HG03196 (cell line): ENCODE results near the gene BCCIP.

ENCODE experiments used
- ATAC-seq: cut with Tn5 transposase; IDR thresholded peaks from one replicate; pipeline ENCODE4 v1.9.1; 2021; ENCODE audit not compliant: unreplicated experiment

Gene BCCIP

DNA sequence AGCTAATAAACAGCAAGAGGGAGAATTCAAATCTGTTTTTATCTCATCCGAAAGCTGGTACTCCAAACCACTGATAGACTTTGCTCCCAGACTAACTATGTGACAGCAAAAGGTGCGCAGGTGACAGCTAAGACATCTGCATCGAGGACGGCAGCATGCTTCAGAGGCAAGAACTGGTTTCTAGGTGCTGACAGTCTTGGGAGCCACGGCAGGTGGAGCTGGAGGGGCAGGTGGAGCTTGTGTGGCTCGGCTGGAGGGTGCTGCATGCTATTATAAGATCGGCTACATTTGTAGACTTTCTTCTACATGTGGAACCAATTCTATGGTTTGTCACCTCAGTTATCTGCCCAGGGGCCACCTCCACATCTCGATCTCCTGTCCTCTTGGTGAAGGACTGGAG, 25.9 kb upstream of the BCCIP start:
- ATAC-seq = no peak

DNA sequence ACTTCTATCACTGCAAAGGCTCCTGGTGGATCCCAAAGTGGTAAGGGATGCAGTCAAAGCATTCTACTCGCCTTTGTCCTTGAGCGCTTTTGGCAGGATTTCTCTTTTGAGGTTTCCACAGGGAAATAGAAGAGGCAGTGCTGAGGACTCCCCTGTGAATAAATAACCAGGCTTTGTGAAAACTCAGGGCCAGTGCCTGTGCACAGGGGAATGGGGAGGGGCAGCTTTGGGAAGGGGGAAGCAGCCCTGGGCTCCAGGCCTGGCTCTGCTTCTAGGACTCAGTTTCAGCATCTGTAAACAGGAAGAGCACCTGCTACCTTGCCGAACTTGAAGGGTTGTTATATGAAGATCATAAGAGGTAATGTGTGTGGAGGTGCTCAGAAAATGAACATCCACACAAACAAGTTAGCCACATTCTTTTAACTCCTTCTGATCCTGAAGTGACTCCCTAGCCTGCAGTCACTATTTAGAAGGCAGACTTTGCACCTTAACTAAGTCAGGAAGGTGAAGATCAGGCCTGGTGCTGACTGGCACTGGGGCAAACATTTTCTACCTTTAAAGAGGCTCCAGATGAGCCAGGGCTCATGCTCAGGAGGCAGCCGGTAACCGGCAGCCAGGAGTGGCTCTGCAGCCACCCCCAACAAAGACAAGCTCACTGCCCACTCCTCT, 25.2 kb upstream of the BCCIP start:
- ATAC-seq = no peak

DNA sequence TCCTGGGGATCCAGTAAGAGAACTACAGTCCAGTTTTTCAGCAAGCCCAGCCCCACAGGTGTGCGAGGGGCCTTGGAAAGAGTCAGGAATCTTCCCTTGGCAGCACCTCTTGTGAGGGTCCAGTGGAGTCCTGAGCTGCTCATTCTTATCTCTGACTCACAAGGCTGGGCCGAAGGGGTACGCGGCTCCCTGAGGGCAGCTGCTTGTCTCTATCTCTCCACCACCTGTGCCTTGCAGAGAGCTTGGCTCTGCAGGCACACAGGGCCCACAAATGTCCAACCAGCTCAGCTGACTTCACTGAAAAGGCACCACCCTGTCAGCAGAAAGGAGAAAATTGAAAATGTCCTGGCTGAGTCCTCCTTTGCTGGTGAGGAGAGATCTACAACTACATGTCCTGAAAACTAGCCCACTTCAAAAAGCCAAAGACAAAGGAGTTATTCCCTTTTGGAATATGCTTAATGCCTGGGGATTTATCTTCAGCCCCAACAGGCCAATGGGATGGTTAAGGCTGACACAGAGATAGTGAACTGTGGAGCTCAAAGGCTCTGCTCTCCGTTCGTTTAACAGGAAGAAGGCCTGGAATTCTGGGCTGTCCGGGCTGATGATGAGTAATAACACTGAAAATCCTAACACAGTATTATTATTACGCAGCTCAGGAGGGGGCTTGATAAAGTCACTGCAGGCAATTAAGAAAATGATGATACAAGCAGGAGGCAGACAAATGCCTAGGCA, 23.7 kb upstream of the BCCIP start:
- ATAC-seq = no peak

DNA sequence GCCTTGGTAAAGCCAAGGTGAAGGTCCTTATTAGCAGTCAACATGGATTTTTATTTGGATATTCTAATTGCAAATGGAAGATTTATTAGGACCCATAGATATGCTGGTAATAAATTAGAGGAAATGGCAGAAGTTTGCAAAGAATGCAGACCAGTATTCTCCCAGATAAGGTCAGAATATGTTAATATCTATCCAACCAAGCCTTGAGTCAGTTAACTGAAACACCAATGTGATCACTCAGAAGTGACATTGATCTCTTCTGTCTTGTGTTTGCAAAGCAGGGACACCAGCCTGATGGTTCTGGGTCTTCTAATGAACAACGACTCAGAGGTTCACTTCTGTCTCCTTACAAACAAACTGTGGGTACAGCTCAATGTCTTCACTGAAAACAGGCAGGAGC, 21.8 kb upstream of the BCCIP start:
- no peak for ATAC-seq

DNA sequence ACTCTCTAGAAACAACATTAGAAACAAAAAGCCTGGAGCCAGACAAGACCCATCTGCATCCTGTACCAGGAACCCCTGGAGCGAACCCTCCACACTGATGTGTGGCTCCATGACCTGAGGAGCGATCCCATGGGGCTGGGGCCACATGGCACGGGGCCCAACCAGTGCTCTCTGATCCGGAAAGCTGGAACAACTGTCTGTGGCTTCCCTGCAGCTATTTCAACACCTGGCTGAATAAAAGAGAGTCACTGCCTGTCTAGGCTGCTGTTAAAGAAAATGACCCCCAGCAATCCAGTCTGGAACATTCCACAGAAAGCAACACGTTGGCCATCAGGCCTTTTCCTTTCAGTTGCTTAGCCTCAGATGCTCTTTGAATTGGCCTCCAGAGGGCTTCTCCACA, 21.2 kb upstream of the BCCIP start:
- no peak for ATAC-seq

DNA sequence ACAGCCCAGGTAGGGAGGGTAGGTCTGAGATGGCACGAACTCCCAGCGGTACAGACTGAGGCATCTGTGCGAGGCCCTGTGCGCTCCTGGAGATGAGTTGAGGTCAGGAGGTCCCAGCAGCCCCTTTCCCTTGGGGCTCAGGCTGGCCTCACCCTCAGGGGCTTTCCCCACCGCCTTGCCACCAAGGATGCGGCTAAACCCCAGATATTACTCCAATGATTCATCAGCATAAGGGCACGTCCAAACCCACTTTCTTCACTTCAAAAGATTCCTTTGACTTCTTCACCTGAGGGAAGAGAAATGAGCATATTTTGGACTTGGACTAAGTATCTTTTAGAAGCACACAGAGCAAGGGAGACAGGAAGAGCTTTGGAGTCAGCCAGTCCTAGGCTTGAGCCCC, 20.6 kb upstream of the BCCIP start:
- ATAC-seq = no peak

DNA sequence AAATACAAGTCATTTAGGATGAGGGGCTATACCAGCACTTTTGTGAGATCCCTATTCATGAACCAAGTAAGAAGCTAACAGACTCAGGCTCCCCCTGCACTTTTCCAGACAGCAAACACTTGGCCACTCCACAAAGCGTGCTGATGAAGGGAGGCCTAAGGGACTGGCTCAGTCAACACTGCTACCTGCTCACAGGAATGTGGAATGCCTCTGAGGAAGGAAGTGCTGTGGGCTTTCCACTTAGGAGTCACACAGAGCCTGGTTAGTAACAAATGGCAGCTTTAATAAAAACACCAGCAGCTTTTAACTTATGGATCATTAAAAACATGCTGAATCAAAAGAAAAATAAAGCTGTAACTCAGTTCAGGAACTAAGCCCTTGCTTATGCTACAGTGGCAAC, 15.3 kb upstream of the BCCIP start:
- ATAC-seq = no peak

DNA sequence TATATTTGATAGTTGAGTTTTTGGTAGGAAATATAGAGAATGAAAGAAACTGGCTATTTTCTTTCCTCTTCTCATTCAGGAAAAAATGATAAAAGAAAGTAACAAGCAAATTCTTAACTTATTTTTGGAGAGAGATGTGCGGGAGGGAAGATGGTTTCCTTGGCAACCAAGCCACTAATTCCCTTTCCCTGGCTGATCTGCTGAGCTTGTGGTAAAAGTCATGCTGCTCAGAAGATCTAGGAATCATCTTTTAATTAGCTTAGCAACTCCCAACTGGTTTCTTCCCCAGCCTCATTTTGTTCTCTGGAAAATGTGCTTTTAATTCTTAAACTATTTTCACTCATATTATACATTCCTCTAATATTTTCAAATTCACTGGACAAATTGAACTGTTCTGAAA, 12.1 kb upstream of the BCCIP start:
- no peak for ATAC-seq

DNA sequence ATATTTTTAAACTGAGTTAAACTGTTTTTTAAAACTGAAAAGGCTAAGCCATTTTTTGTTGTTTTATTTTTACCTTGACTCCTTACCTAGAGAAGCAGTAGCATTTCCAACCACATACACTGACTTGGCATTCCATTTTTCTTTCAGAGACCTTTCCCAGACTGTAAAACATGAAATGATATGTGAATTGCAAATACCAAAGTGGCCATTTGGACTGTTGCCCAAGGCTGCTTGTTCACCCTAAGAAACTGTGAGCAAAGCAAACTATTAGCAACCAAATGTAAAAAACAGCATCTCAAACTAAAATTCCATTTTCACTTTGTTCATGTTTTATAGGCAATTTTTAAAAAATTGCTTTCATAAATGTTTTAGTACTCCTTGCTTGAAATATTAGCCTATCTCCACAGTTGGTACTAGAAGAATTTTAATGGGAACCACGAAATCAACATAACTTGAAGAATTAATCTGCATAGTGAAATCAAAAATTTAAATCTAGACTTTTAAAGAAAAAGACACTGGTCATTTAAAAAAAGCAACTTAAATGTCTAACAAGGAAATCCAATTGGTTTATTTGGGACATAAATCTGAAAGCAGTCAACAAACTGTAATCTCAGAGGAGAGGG, 11.1 kb upstream of the BCCIP start:
- no peak for ATAC-seq

DNA sequence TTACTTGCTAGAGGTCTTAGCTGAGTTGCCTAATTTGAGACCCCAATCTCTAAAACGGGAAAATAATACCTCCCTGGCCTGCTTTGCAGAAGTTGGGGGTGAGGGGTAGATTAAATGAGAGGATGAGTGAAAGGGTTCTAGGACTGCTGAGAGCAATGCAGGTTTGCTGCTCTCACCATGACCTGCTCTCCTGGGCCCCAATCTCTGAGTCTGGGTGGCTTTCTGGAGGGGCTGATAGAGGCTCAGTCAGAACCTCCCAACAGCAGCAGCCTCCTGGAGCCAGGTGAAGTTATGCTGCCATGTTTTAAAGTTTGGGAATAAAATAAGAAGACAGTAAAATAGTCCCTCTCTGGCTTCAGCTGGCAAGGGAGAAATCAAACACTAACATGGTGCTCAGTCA, 7.6 kb upstream of the BCCIP start:
- ATAC-seq = no peak

DNA sequence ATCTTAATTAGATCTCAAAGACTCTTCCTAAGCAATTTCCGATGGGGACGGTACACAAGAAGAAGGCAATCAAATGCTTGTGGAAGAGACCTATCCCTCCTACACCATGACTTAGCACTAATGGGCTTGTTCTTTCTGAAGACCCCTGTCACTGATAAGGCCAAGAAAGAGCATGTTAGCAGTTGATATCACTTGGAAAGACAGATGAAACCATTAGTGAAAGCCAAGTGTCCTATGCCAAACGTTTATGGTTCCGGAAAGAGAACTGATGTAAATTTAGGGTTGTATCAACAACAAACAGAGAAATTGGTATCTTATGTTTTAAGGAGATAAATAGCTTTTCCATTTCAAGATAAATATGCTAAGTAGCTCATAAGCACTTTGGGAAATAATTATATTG, 6.8 kb upstream of the BCCIP start:
- no peak for ATAC-seq

DNA sequence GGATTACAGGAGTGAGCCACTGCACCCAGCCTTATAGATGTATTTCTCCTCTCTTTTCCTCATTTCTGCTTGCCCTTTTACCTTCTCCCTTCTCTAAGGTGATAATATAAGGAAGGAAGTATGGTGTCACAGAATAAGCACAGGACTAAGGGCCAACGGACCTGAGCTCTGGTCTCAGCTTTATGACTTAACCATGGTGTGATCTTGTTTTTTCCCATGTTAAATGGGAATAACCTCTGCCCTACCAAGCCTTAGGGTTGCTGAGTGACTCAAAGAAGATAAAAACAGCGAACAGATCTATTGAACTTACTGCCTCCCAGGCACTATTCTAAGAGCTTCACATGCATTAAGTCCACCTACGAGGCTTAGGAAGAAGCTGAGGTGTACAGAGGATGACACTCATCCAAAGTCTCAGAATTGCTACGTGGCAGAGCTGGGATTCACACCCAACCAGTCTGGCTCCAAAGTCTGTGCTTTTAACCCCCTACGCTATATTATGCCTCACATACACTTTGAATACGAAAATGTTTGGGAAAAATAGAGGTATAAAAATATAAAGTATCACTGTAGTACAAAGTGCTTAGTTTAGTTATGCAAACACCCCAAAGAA, 5.9 kb upstream of the BCCIP start:
- no peak for ATAC-seq

DNA sequence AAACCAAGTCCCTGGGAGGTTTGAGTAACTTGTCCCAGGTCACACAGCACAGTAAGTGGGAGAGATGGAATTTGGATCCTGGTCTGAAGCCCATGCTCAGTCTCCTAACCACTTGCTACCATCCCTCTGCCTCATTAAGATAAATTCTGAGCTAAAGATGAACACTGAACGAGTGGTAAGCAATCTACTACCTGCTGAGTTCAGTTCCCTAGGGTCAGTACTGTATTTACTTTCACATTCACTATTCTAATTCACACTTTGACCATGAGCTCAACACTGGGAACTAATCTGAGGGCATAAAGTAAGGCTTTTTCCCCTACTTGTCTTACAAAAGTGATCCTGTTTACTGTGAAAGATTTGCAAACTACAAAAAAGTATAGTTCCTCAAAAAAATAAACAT, 2.6 kb upstream of the BCCIP start:
- peak; percentile 59 for ATAC-seq

DNA sequence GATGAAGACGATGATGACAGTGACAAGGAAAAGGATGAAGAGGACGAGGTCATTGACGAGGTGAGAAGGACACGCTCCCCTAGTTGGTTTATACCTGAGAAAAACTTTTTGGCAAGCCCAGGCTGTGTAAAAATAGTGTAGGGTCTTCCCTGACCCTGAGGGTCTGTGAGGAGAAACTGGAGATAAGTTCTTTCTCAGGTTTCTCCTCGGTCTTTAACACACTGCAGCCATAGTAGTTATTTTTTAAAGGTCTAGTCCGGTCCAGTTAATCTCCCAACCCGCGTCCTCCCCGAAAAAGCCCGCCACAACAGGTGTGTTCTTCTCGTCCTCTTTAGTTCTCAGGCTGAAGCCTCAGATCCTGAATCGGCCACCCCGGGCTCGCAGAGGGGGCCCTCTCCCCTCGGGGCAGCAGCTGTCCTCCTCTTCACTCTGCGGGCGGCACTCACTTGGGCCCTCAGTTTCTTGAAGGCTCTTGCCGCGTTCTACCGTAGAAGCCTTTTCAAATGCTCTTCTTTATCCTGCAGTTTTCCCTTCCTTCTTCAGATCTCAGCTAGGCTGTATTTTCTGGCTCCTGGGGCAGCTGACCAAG, 411 bp downstream of the BCCIP start:
- no peak for ATAC-seq

DNA sequence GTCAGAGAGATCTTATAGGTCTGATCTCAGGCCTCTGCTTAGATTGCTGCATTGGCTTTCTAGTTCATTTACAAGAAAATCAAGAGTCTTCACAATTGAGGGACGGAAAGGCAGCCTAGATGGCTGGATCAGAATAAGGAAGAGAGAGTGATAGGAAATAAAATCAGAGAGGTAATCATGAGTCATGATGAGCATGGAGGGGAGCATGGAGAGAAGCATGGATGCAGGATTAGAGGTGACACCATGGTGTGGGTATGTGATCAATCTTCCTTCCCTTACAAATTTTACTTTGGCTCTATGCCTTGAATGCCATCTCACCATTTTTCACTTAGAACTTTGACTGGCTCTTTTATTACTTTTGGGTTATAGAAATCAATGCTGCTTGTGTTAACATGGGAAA, 1.4 kb downstream of the BCCIP start:
- ATAC-seq = no peak

DNA sequence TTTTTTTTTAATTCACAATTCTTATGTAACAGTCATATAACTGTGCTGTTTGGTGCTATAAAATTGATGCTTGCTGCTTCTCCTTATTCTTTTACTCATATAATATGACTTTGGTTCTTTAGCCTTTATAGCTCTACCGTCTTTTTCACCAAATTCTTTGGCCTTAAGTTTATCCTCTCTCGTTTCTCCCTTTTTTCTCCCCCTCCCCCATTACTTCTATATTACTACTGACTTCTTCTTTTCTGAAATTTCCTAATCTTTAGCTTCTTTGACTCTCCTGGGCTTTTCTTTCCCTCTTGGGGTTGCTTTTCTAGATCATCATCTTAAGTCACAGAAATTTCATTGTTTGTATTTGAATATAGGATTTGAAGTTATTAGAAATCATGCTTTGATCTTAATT, 3.8 kb downstream of the BCCIP start:
- no peak for ATAC-seq

DNA sequence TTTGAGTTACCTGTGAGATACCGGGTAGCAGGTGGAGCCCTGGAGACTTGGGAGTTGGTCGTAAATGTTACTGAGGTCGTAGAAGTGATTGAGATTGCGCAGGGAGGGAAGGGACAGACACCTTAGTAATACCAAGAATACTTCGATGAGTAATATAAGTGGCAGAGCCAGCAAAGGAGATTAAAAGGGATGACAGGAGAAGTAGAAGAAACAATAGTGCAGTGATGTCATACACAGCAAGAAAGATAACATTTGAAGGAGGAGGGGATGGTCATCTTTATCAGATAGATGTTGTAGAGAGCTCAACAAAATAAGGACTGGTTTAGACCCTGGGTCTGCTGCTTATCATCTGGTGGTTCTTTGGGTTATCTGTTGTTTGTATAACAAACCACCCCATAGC, 5.0 kb downstream of the BCCIP start:
- ATAC-seq = no peak

DNA sequence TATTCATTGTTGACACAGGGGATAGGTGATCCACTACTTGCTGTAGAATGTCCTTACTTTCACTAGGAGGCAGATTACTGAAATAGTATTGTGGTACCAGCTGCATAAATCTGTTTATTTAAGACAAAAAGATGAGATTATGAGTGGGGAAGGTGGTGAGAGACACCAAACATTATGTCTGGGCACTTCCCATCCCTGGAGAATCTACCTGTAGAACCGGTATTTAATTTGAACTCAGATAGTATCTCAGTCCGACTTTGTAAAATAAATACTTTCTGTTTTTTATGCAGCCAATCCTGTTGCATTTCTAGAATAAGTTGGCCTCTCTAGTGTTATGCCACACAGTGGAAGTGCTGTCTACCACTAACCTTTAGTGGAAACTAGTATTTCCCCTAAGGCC, 13.4 kb downstream of the BCCIP start:
- no peak for ATAC-seq

DNA sequence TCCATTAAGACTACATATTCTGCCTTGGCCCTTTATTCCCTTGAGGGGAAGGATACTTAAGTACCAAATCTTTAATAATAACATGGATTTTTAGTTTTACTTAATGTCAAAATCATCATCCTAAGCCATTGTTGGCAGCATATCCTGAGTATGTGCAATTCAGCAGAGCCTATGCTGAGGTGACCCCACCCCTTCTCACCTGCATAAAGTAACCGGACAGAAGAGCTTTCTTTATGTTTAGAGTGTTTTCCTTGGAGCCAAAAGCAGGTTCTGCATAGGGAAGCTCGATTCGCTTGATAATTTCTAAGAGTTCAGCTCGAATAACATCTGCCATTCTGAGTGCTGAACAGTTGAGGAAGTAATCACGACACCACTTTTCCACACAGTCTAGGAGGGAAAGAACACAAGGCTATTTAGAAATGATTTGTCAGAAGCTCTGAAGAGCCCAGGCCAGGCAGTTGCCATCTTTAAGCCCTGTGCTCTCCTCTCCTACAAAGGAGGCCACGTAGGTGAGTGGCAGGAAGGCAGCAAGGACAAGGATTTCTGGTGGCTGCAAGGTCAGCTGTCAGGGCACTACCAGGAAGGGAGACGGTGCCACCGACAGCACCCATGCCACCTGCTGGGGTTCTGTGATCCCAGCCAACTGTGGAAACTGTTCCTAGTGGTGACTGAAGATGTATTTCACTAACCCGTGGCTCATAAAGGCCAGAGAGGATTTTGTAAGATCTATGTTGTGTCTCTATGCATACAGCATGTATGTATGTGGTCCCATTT, 15.6 kb downstream of the BCCIP start:
- no peak for ATAC-seq

DNA sequence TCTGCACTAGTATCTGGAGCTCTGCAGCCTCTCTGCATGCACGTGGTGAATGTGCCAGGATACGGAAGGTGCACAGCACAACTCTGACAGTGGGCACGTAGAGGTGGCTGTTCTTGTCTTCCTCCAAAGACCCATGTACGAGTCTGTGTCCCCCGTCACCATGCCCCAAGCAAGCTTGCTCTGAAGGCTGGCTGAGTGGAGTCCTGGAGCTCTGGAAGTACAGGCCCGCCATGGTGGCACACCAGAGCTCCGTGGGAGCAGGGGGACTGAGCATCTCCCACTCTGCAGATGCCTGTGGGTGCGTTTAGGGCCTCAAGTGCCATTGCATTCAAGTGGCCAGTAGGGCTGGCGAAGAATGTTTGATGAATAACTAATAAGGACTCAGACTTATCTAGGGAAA, 17.1 kb downstream of the BCCIP start:
- no peak for ATAC-seq

DNA sequence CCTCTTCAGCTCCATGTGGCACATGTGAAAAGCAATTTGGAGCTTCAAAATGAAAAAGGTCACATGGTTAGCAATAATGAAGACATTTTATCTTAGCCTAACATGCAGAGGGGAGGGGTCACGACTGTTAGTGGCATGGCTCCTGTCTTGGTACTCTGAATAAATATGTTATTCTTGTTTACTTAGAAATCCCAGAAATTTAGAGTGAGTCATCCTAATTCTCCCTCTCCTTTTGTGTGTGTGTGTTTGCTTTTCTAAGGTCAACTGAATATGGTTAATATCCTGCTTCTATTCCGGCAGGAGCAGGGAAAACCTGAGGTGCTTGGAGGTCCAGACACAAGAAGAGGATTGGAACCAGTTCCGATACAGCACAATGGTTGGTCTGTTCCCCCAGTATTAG, 17.6 kb downstream of the BCCIP start:
- no peak for ATAC-seq
